Measurements from ENCODE around the gene C10orf143.
"Not testable (repeated sequence)": the region's sequence is repeated elsewhere in the genome, so short reads cannot be mapped to it uniquely, and the experiment has no call there.

Gene C10orf143

GRCh38 chr10:130036296-130037065 is 74.1 kb downstream of the C10orf143 start:
- DNase-seq (ENCODE audit: low read depth in 2 of 2): no peak

- DNase-seq (ENCODE audit: low read depth in 2 of 2): no peak
Observed at GRCh38 chr10:130029209-130029608, 81.4 kb downstream of the C10orf143 start.

GRCh38 chr10:130028465-130028819 is 82.2 kb downstream of the C10orf143 start:
- DNase-seq (ENCODE audit: low read depth in 2 of 2): no peak

GRCh38 chr10:130027716-130028464 is 82.7 kb downstream of the C10orf143 start:
- DNase-seq (ENCODE audit: low read depth in 2 of 2): no peak

- DNase-seq (ENCODE audit: low read depth in 2 of 2): no peak
Observed at GRCh38 chr10:130026670-130027456, 83.8 kb downstream of the C10orf143 start.

- no peak for DNase-seq (ENCODE audit: low read depth in 2 of 2)
Observed at GRCh38 chr10:130025811-130026485, 84.7 kb downstream of the C10orf143 start.

- no peak for DNase-seq (ENCODE audit: low read depth in 2 of 2)
Observed at GRCh38 chr10:130025326-130025725, 85.3 kb downstream of the C10orf143 start.

GRCh38 chr10:130024779-130025325 is 85.8 kb downstream of the C10orf143 start:
- no peak for DNase-seq (ENCODE audit: low read depth in 2 of 2)

- not testable (repeated sequence) for DNase-seq (ENCODE audit: low read depth in 2 of 2)
Observed at GRCh38 chr10:130024326-130024725, 86.3 kb downstream of the C10orf143 start.

GRCh38 chr10:130023454-130024230 is 87.0 kb downstream of the C10orf143 start:
- DNase-seq (ENCODE audit: low read depth in 2 of 2): no peak

GRCh38 chr10:130022511-130023299 is 87.9 kb downstream of the C10orf143 start:
- no peak for DNase-seq (ENCODE audit: low read depth in 2 of 2)

GRCh38 chr10:130022086-130022485 is 88.5 kb downstream of the C10orf143 start:
- DNase-seq (ENCODE audit: low read depth in 2 of 2): no peak

GRCh38 chr10:130021383-130021950 is 89.2 kb downstream of the C10orf143 start:
- no peak for DNase-seq (ENCODE audit: low read depth in 2 of 2)

GRCh38 chr10:130020651-130021382 is 89.8 kb downstream of the C10orf143 start:
- no peak for DNase-seq (ENCODE audit: low read depth in 2 of 2)

GRCh38 chr10:130018730-130019185 is 91.9 kb downstream of the C10orf143 start:
- DNase-seq (ENCODE audit: low read depth in 2 of 2): no peak

GRCh38 chr10:130018265-130018664 is 92.4 kb downstream of the C10orf143 start:
- DNase-seq (ENCODE audit: low read depth in 2 of 2): no peak

- no peak for DNase-seq (ENCODE audit: low read depth in 2 of 2)
Observed at GRCh38 chr10:130017631-130018022, 93.0 kb downstream of the C10orf143 start.

- DNase-seq (ENCODE audit: low read depth in 2 of 2): no peak
Observed at GRCh38 chr10:130016993-130017630, 93.5 kb downstream of the C10orf143 start.

All from stimulated activated CD4-positive, alpha-beta T cell treated with anti-CD3 and anti-CD28 coated beads, Interleukin-15, amount 100 ng/mL, for 48 hours (primary cell).